ENCODE results near the gene RDX.

Gene RDX

GRCh38 chr11:110165039-110165925 is 131.1 kb downstream of the RDX start:
- DNase-seq = no peak

GRCh38 chr11:110162216-110162615 is 134.2 kb downstream of the RDX start:
- DNase-seq = no peak

GRCh38 chr11:110161061-110161460 is 135.4 kb downstream of the RDX start:
- no peak for DNase-seq

GRCh38 chr11:110160437-110160836 is 136.0 kb downstream of the RDX start:
- no peak for DNase-seq

DNA sequence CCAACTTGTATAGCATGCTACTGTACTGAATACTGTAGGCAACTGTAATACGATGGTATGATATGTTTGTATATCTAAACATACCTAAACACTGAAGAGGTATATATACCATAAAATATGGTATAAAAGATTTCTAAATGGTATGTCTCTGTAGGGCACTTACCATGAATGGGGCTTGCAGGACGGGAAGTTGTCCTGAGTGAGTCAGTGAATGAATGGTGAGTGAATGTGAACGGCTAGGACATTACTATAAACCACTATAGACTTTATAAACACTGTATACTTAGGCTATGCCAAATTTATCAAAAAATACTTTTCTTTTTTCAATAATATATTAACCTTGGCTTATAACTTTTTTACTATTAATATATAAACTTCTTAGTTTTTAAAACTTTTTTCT is 136.4 kb downstream of the RDX start:
- DNase-seq = no peak

DNA sequence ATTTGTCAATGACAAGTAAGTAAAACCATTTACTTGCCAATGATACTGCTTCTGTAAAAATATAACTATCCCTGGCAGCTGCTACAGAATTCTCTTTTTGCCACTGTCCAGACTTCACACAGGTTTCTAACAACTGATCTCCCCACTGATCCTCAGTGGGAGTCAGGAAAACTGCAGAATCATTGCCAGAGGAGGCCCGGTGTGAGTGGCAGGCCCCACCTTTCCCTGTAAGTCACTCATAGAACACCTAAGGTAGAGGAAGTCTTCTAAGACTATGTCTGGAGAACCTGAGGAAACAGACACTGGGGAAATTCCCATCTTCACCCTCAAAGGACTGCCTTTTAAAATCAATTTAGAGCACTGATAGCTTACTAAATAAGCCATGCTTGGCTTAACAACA is 136.9 kb downstream of the RDX start:
- no peak for DNase-seq

- no peak for DNase-seq
These were observed 137.9 kb downstream of the RDX start for GRCh38 chr11:110158317-110159200.

GRCh38 chr11:110156503-110156902 is 139.9 kb downstream of the RDX start:
- no peak for DNase-seq

- no peak for DNase-seq
These were observed 142.9 kb downstream of the RDX start for GRCh38 chr11:110153474-110153873.

DNA sequence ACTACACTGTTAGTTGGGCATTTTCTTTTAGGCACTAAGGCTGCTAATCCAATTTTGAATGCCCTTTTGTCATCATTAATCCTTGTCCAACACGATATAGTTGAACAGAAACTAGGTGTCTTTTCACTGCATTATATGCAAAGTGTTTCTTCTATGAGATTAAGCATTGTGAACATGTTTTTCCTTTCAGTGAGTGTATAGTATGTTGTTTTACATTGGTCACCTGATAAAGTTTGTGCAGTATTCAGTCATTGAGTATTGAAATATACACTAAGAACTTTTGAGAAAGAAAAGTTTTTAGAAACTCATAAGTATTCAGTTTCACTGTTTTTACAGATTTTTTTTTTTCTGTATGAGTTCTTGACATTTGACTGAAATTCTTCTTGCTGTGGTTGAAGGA is 144.2 kb downstream of the RDX start:
- no peak for DNase-seq

- DNase-seq = no peak
These were observed 147.4 kb downstream of the RDX start for GRCh38 chr11:110148775-110149744.

- no peak for DNase-seq
These were observed 148.3 kb downstream of the RDX start for GRCh38 chr11:110147962-110148709.

GRCh38 chr11:110141812-110142211 is 154.6 kb downstream of the RDX start:
- no peak for DNase-seq

GRCh38 chr11:110134110-110134509 is 162.3 kb downstream of the RDX start:
- DNase-seq = no peak

GRCh38 chr11:110133160-110133559 is 163.3 kb downstream of the RDX start:
- DNase-seq = no peak

GRCh38 chr11:110131386-110132123 is 164.9 kb downstream of the RDX start:
- DNase-seq = no peak

DNA sequence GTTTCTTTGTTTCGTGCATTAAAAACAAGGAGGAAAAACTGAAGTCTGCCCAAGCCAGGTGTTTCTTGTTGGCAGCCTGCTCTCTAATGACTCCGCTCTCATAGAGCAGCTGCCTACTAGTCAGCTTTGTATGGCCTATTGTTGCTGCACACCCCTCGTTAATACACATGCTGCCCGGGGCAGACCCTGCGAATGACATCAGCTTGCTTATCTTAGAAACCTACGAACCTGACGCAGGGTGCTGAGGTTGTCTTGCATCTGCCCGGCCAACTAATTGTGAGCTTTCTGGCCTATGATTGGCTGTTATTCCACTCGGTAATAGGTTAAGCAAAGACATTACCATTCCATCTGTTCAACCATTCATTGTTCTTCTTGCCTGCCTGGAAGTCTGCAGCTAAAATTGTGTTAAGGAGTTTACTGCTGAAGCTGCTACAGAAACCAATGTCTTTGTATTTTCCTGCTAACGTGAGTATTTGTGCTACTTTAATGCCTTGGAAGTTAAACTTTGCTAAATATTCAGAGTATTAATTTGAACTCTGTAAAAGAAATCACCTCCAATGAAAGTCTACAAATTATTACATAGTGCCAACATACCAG is 165.7 kb downstream of the RDX start:
- DNase-seq = no peak

DNA sequence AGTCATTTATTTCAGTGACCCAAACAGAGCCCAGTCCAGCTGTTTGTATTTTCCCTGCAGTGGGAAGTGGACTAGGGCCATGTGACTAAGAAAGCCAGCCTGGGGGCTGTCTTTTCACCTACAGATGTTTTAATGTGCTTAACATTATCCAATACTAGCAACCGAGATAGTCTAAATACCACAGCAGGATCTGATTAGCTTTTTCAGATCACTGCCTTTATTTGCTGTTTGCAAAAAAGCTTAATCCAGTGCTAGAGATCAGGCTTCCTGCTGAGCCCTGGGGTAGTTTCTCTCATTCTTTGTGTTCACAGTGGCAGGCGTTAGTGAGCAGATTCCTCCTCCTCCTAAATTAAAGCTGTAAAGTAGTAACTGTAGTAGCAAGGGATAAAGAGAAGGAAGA is 168.3 kb downstream of the RDX start:
- DNase-seq = no peak

GRCh38 chr11:110126936-110127335 is 169.5 kb downstream of the RDX start:
- DNase-seq = no peak

DNA sequence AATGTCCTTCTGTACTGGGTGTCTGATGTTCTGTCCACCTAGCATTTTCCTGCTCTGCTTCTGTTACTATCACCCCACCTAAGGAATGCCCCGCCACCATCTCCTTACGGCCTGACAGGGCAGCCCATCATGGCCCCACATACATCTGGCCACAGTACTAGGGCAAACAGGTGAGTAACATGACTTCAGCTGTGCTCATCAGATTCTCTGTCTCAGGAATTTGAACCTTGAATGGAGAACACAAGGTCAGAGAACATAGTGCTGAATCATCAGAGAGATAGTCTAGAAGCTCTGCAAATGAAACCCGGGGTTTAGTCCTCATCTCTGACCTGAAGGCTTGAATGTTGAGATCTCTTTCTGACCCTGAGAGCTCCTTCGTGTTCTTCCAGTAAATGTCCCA is 170.8 kb downstream of the RDX start:
- no peak for DNase-seq
